Hindlimb muscle (tissue), 1 donor: Measurements from ENCODE around the gene JUP. TPM values are rescaled to one million over a fixed set of nuclear protein-coding genes. Genes with fewer than 3 reads are reported as not detected.

Experiments used
- DNase-seq: peaks from one replicate; pipeline ENCODE4 v3.0.0-alpha.2; 2013
- polyA plus RNA-seq: library from polyadenylated mRNA; unstranded; fragments of 120-200 nt; gene quantifications from one replicate; pipeline ENCODE4 v1.2.1, GENCODE V29; 2013; ENCODE audit not compliant: insufficient read length

Gene JUP
- polyA plus RNA-seq, 1 donor = 46.2 TPM

- no peak for DNase-seq
Measured at GRCh38 chr17:41810659-41811548, 24.4 kb upstream of the JUP start.

GRCh38 chr17:41806685-41807445, 20.4 kb upstream of the JUP start:
- DNase-seq = no peak

GRCh38 chr17:41803049-41804020, 16.8 kb upstream of the JUP start:
- DNase-seq = no peak

GRCh38 chr17:41801374-41802271, 15.1 kb upstream of the JUP start:
- peak; percentile 86 for DNase-seq

- no peak for DNase-seq
Measured at GRCh38 chr17:41800601-41801373, 14.3 kb upstream of the JUP start.

- DNase-seq = no peak
Measured at GRCh38 chr17:41799366-41799765, 12.9 kb upstream of the JUP start.

GRCh38 chr17:41797377-41797776, 10.9 kb upstream of the JUP start:
- DNase-seq = no peak

GRCh38 chr17:41796121-41796895, 9.8 kb upstream of the JUP start:
- no peak for DNase-seq

GRCh38 chr17:41794540-41794975, 8.0 kb upstream of the JUP start:
- no peak for DNase-seq

- no peak for DNase-seq
Measured at GRCh38 chr17:41793784-41794539, 7.5 kb upstream of the JUP start.

GRCh38 chr17:41792845-41793783, 6.6 kb upstream of the JUP start:
- no peak for DNase-seq

- DNase-seq = no peak
Measured at GRCh38 chr17:41787021-41787418, 509 bp upstream of the JUP start.

- DNase-seq = no peak
Measured at GRCh38 chr17:41785859-41786226, 668 bp downstream of the JUP start.

- DNase-seq = peak; percentile 62
Measured at GRCh38 chr17:41785091-41785858, 1.2 kb downstream of the JUP start.

GRCh38 chr17:41784207-41784744, 2.2 kb downstream of the JUP start:
- no peak for DNase-seq

GRCh38 chr17:41782142-41782541, 4.4 kb downstream of the JUP start:
- DNase-seq = no peak
